HCT116 (cell line): ENCODE measurements around the gene ZNF469. TPM values are rescaled to one million over a fixed set of nuclear protein-coding genes. Genes with fewer than 3 reads are reported as not detected.

Experiments used
- ATAC-seq: fragments of 200-7000 bp; cut with Tn5 transposase; 2 replicates; pipeline ENCODE4 v1.9.1; 2020; ENCODE audit warnings: mild to moderate bottlenecking, moderate library complexity
- BruUV-seq: library from RNA; stranded (reverse); fragments of 400-500 nt; replicated peaks from 2 replicates; lab custom pipeline; 2021; lab: Mats Ljungman, UMichigan
- CTCF ChIA-PET: fragments of 300-600 bp; sonication (Branson Sonifier 250); formaldehyde crosslinking; loops from one replicate; lab custom pipeline; 2021; ENCODE audit warnings: antibody characterized with exemption; lab: Charles Lee
- POLR2A ChIA-PET: fragments of 300-600, 350-600 bp; sonication (Branson Sonifier 250); formaldehyde crosslinking; loops from one replicate; lab custom pipeline; 2021; ENCODE audit warnings: antibody characterized with exemption; lab: Charles Lee
- RAD21 ChIA-PET, 2 experiments: fragments of 300-600 bp; sonication (Branson Sonifier 250); formaldehyde crosslinking; loops; one replicate each; lab custom pipeline; 2023; ENCODE audit warnings: low total read pairs in 2 of 2; ENCODE audit not compliant: uncharacterized antibody in 2 of 2, unreplicated experiment in 2 of 2, low non-redundant PET in 1 of 2; lab: Charles Lee
- DNase-seq: peaks from one replicate; pipeline ENCODE4 v3.0.0-alpha.2; 2010; ENCODE audit warnings: low read depth, low spot score
- H2AFZ ChIP-seq: fragments of 200-600 bp; shearing (Covaris generic), sonication (generic); 2 replicates; pipeline ENCODE4 v1.6.1; 2017; ENCODE audit warnings: low read depth, mixed run types, mixed read lengths, antibody characterized with exemption, low read length; ENCODE audit not compliant: poor library complexity, severe bottlenecking
- H3K27ac ChIP-seq: 2 replicates; pipeline ENCODE4 v1.5.1; 2012; ENCODE audit warnings: low read depth, low read length
- H3K27me3 ChIP-seq: fragments of 200-600 bp; sonication (generic); 2 replicates; pipeline ENCODE4 v1.6.1; 2016; ENCODE audit warnings: mixed run types, low read length, mixed read lengths; ENCODE audit not compliant: insufficient read depth
- H3K36me3 ChIP-seq, 2 experiments: fragments of 200-500 bp in 1 of 2; fragments of 200-600 bp in 1 of 2; sonication (Bioruptor generic) in 1 of 2; sonication (generic) in 1 of 2; 2 replicates each; pipeline versions ENCODE4 v1.5.1 to v1.6.1; 2014 to 2016; ENCODE audit warnings: low read length in 2 of 2, inconsistent platforms in 1 of 2, mixed read lengths in 1 of 2, mixed run types in 1 of 2; ENCODE audit not compliant: insufficient read depth in 2 of 2, control insufficient read depth in 1 of 2
- H3K4me1 ChIP-seq, 2 experiments: fragments of 200-600 bp in 1 of 2; sonication (generic) in 1 of 2; 2 replicates each; pipeline versions ENCODE4 v1.5.1 to v1.6.1; 2012 to 2017; ENCODE audit warnings: low read length in 2 of 2, inconsistent platforms in 1 of 2, mild to moderate bottlenecking in 1 of 2, mixed read lengths in 1 of 2, mixed run types in 1 of 2, moderate library complexity in 1 of 2; ENCODE audit not compliant: insufficient read depth in 2 of 2, control insufficient read depth in 1 of 2
- H3K4me2 ChIP-seq: fragments of 200-600 bp; sonication (generic); 2 replicates; pipeline ENCODE4 v1.6.1; 2017; ENCODE audit warnings: mixed run types, low read length, mixed read lengths
- H3K4me3 ChIP-seq, 2 experiments: fragments of 200-600 bp in 1 of 2; sonication (generic) in 1 of 2; replicated peaks in 1 of 2; 2 replicates each; pipeline ENCODE4 v1.5.1; 2011 to 2016; ENCODE audit warnings: low read length in 2 of 2, control low read depth in 1 of 2, low read depth in 1 of 2, mild to moderate bottlenecking in 1 of 2, mixed read lengths in 1 of 2, mixed run types in 1 of 2
- H3K79me2 ChIP-seq: fragments of 200-600 bp; sonication (generic); 2 replicates; pipeline ENCODE4 v1.6.1; 2017; ENCODE audit warnings: mild to moderate bottlenecking, mixed run types, low read length, moderate library complexity, mixed read lengths; ENCODE audit not compliant: insufficient read depth
- H3K9ac ChIP-seq: fragments of 200-600 bp; sonication (generic); 2 replicates; pipeline ENCODE4 v1.6.1; 2016; ENCODE audit warnings: low read length, mixed read lengths
- H3K9me2 ChIP-seq: fragments of 200-600 bp; sonication (generic), shearing (Covaris generic); 2 replicates; pipeline ENCODE4 v1.6.1; 2017; ENCODE audit warnings: mixed run types, mild to moderate bottlenecking, moderate library complexity; ENCODE audit not compliant: insufficient read depth
- H3K9me3 ChIP-seq, 2 experiments: fragments of 200-500 bp in 1 of 2; fragments of 200-600 bp in 1 of 2; sonication (Bioruptor generic) in 1 of 2; sonication (generic) in 1 of 2; 2 replicates each; pipeline ENCODE4 v1.6.1; 2014 to 2017; ENCODE audit warnings: low read length in 2 of 2, mixed read lengths in 2 of 2, inconsistent platforms in 1 of 2, low read depth in 1 of 2, mild to moderate bottlenecking in 1 of 2, mixed run types in 1 of 2, moderate library complexity in 1 of 2; ENCODE audit not compliant: control insufficient read depth in 1 of 2, insufficient read depth in 1 of 2
- H4K20me1 ChIP-seq: fragments of 200-600 bp; sonication (generic), shearing (Covaris generic); 2 replicates; pipeline ENCODE4 v1.6.1; 2017; ENCODE audit warnings: mixed run types, mild to moderate bottlenecking, moderate library complexity; ENCODE audit not compliant: insufficient read depth
- ATF3 ChIP-seq: IDR thresholded peaks from 2 replicates; pipeline ENCODE4 v1.6.1; 2012
- CEBPB ChIP-seq: IDR thresholded peaks from 2 replicates; pipeline ENCODE4 v1.6.1; 2012; ENCODE audit warnings: low read depth
- CTCF ChIP-seq, 3 experiments: fragments of 200-600 bp in 1 of 3; sonication (generic) in 1 of 3; IDR thresholded peaks in 2 of 3; conservative IDR thresholded peaks in 1 of 3; 2 replicates each; pipeline ENCODE4 v1.5.1; 2012 to 2017; ENCODE audit warnings: low read depth in 2 of 3, low read length in 2 of 3, antibody characterized with exemption in 1 of 3, borderline replicate concordance in 1 of 3, control low read depth in 1 of 3, mild to moderate bottlenecking in 1 of 3, mixed read lengths in 1 of 3, mixed run types in 1 of 3, moderate library complexity in 1 of 3; ENCODE audit not compliant: insufficient read depth in 1 of 3
- ELF1 ChIP-seq: IDR thresholded peaks from 2 replicates; pipeline ENCODE4 v1.6.1; 2012; ENCODE audit warnings: low read depth, borderline replicate concordance
- EZH2 ChIP-seq: fragments of 200-600 bp; sonication (generic); IDR thresholded peaks from 2 replicates; pipeline ENCODE4 v1.6.1; 2017; ENCODE audit warnings: antibody characterized with exemption, mixed run types
- JUND ChIP-seq: IDR thresholded peaks from 2 replicates; pipeline ENCODE4 v1.6.1; 2012
- POLR2A ChIP-seq: IDR thresholded peaks from 2 replicates; pipeline ENCODE4 v1.7.0; 2011; ENCODE audit warnings: borderline replicate concordance; ENCODE audit not compliant: insufficient read depth, insufficient read length; ENCODE audit errors: extremely low read depth
- POLR2AphosphoS5 ChIP-seq: IDR thresholded peaks from 2 replicates; pipeline ENCODE4 v1.6.1; 2011; ENCODE audit warnings: mild to moderate bottlenecking, low read depth, low read length, moderate library complexity
- SIN3A ChIP-seq: IDR thresholded peaks from 2 replicates; pipeline ENCODE4 v1.6.1; 2012; ENCODE audit warnings: low read depth
- SRF ChIP-seq: IDR thresholded peaks from 2 replicates; pipeline ENCODE4 v1.6.1; 2012; ENCODE audit warnings: low read depth
- ZBTB33 ChIP-seq: IDR thresholded peaks from 2 replicates; pipeline ENCODE4 v1.6.1; 2011; ENCODE audit warnings: mild to moderate bottlenecking, low read length, moderate library complexity; ENCODE audit not compliant: insufficient replicate concordance; ENCODE audit errors: extremely low read depth
- ZFX ChIP-seq: fragments of 450-650 bp; IDR thresholded peaks from 2 replicates; pipeline ENCODE4 v1.6.1; 2017
- ZNF274 ChIP-seq: fragments of 200-500 bp; sonication (Bioruptor generic); IDR thresholded peaks from 2 replicates; pipeline ENCODE4 v1.6.1; 2014; ENCODE audit warnings: mild to moderate bottlenecking, low read depth, low read length, inconsistent platforms
- intact Hi-C: fragments of 100-400 bp; cut with micrococcal nuclease; formaldehyde crosslinking; loops from 2 replicates; pipeline ENCODE4 v1.10.0; 2022
- total RNA-seq: library from RNA; stranded (reverse); gene quantifications from one replicate; pipeline ENCODE4 v1.2.1, GENCODE V29; 2021; ENCODE audit not compliant: unreplicated experiment
- TF ChIP-seq, protein P1 (sequence below): IDR thresholded peaks from 2 replicates; pipeline ENCODE4 v1.6.1; 2012; ENCODE audit warnings: low read depth
- TF ChIP-seq, protein P2 (sequence below): IDR thresholded peaks from 2 replicates; pipeline ENCODE4 v1.6.1; 2012

Gene ZNF469
- total RNA-seq, 1 experiment from 2014 or later, result 5.9 TPM

GRCh38 chr16:88345031-88345720 is 37.6 kb upstream of the ZNF469 start:
- Histone ChIP-seq H4K20me1 (no peaks in the 10 kb centered on the region), H3K27ac (no peak overlapping the region), H3K27me3 (no peaks in the 10 kb centered on the region; the same call in 1 of the 2 replicates), H3K79me2 (no peaks in the 10 kb centered on the region), H2AFZ (no peak overlapping the region), H3K4me3 (no peak overlapping the region), H3K9me3 (no peaks in the 10 kb centered on the region), H3K9ac (no peak overlapping the region), H3K36me3 (no peaks in the 10 kb centered on the region), H3K9me2 (no peaks in the 10 kb centered on the region), H3K4me1 (no peaks in the 10 kb centered on the region), H3K4me2 (no peak overlapping the region)
- TF ChIP-seq ZBTB33 (no peak), SIN3A (no peak), POLR2AphosphoS5 (no peak), ZNF274 (no peak), EZH2 (no peak), SRF (no peak), JUND (no peak), ATF3 (no peak), ELF1 (no peak), CEBPB (no peak), CTCF (IDR thresholded peaks at IDR 0.05 in 2 of 3, conservative IDR thresholded peaks at IDR 0.05 in 1 of 3; ENCODE audit: borderline replicate concordance in 1 of 3, insufficient read depth in 1 of 3, low read depth in 2 of 3, low read length in 2 of 3) (no peak), POLR2A (no peak), ZFX (no peak)
- TF ChIP-seq, protein P1, sequence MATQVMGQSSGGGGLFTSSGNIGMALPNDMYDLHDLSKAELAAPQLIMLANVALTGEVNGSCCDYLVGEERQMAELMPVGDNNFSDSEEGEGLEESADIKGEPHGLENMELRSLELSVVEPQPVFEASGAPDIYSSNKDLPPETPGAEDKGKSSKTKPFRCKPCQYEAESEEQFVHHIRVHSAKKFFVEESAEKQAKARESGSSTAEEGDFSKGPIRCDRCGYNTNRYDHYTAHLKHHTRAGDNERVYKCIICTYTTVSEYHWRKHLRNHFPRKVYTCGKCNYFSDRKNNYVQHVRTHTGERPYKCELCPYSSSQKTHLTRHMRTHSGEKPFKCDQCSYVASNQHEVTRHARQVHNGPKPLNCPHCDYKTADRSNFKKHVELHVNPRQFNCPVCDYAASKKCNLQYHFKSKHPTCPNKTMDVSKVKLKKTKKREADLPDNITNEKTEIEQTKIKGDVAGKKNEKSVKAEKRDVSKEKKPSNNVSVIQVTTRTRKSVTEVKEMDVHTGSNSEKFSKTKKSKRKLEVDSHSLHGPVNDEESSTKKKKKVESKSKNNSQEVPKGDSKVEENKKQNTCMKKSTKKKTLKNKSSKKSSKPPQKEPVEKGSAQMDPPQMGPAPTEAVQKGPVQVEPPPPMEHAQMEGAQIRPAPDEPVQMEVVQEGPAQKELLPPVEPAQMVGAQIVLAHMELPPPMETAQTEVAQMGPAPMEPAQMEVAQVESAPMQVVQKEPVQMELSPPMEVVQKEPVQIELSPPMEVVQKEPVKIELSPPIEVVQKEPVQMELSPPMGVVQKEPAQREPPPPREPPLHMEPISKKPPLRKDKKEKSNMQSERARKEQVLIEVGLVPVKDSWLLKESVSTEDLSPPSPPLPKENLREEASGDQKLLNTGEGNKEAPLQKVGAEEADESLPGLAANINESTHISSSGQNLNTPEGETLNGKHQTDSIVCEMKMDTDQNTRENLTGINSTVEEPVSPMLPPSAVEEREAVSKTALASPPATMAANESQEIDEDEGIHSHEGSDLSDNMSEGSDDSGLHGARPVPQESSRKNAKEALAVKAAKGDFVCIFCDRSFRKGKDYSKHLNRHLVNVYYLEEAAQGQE, result no peak
- TF ChIP-seq, protein P2, sequence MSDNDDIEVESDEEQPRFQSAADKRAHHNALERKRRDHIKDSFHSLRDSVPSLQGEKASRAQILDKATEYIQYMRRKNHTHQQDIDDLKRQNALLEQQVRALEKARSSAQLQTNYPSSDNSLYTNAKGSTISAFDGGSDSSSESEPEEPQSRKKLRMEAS, result no peak
- intact Hi-C loops, result no loop called here
- no peak for DNase-seq
- no peak for ATAC-seq
- POLR2A ChIA-PET, result no interaction called here
- no TSS peak for BruUV-seq
- RAD21 ChIA-PET, result no interaction called here
- CTCF ChIA-PET, result no interaction called here
